Endothelial cell of umbilical vein (primary cell): ENCODE results near the gene GALNT4. TPM values are rescaled to one million over a fixed set of nuclear protein-coding genes. Genes with fewer than 3 reads are reported as not detected.

ENCODE experiments used
- BruUV-seq: library from RNA; stranded (reverse); fragments of 400-500 nt; replicated peaks from 2 replicates; lab custom pipeline; 2021; lab: Mats Ljungman, UMichigan
- CTCF ChIA-PET: fragments of 300-600, 350-600 bp; sonication (Branson Sonifier 250); formaldehyde crosslinking; loops from one replicate; lab custom pipeline; 2021; ENCODE audit warnings: antibody characterized with exemption, inconsistent platforms; lab: Charles Lee
- POLR2A ChIA-PET: fragments of 300-600, 350-600 bp; sonication (Branson Sonifier 250); formaldehyde crosslinking; loops from one replicate; lab custom pipeline; 2021; ENCODE audit warnings: antibody characterized with exemption, inconsistent platforms; lab: Charles Lee
- DNase-seq: peaks from one replicate; pipeline ENCODE4 v3.0.0-alpha.2; 2011; ENCODE audit warnings: low read depth, low spot score
- FAIRE-seq: peaks from 2 replicates; lab custom pipeline; 2011; peaks lifted over from hg19 to GRCh38; lab: Jason Lieb, UNC
- H2AFZ ChIP-seq: 2 replicates; pipeline ENCODE4 v1.6.0; 2012; ENCODE audit warnings: low read depth, low read length, control low read depth, inconsistent platforms
- H3K27ac ChIP-seq: 2 replicates; pipeline ENCODE4 v1.5.1; 2011; ENCODE audit warnings: low read depth, mild to moderate bottlenecking, control low read depth, low read length, moderate library complexity; ENCODE audit not compliant: insufficient read depth
- H3K27me3 ChIP-seq, 2 experiments: 2 replicates each; pipeline versions ENCODE4 v1.6.0 to v1.6.1; 2011; ENCODE audit warnings: low read length in 2 of 2, mixed read lengths in 1 of 2; ENCODE audit not compliant: control insufficient read depth in 2 of 2, insufficient read depth in 2 of 2
- H3K36me3 ChIP-seq, 2 experiments: 2 replicates in 1 of 2; 3 replicates in 1 of 2; pipeline ENCODE4 v1.5.1; 2011; ENCODE audit warnings: low read length in 2 of 2, mild to moderate bottlenecking in 1 of 2, moderate library complexity in 1 of 2; ENCODE audit not compliant: control insufficient read depth in 2 of 2, insufficient read depth in 2 of 2; ENCODE audit errors: extremely low read depth in 1 of 2
- H3K4me1 ChIP-seq: 3 replicates; pipeline ENCODE4 v1.5.1; 2011; ENCODE audit warnings: mild to moderate bottlenecking, low read length; ENCODE audit not compliant: control insufficient read depth, insufficient read depth; ENCODE audit errors: extremely low read depth
- H3K4me2 ChIP-seq: 2 replicates; pipeline ENCODE4 v1.6.1; 2011; ENCODE audit warnings: low read length, control low read depth, mixed read lengths; ENCODE audit not compliant: insufficient read depth
- H3K4me3 ChIP-seq, 3 experiments: fragments of 200-600 bp in 1 of 3; sonication (generic), shearing (Covaris generic) in 1 of 3; replicated peaks in 1 of 3; 2 replicates each; pipeline ENCODE4 v1.5.1; 2011 to 2016; ENCODE audit warnings: control low read depth in 3 of 3, low read length in 3 of 3, mild to moderate bottlenecking in 2 of 3, inconsistent platforms in 1 of 3, low read depth in 1 of 3, moderate library complexity in 1 of 3; ENCODE audit not compliant: insufficient read depth in 1 of 3
- H3K79me2 ChIP-seq: 2 replicates; pipeline ENCODE4 v1.6.0; 2012; ENCODE audit warnings: low read length, inconsistent platforms; ENCODE audit not compliant: control insufficient read depth, insufficient read depth
- H3K9ac ChIP-seq: replicated peaks from 2 replicates; pipeline ENCODE3; 2011; ENCODE audit warnings: low read length, control low read depth; ENCODE audit not compliant: insufficient read depth; ENCODE audit errors: extremely low read depth
- H3K9me1 ChIP-seq: replicated peaks from 3 replicates; pipeline ENCODE4 v1.6.0; 2011; ENCODE audit warnings: mild to moderate bottlenecking, low read length; ENCODE audit not compliant: control insufficient read depth, insufficient read depth; ENCODE audit errors: extremely low read depth
- H3K9me3 ChIP-seq: replicated peaks from 2 replicates; pipeline ENCODE4 v1.5.1; 2012; ENCODE audit warnings: low read length, inconsistent platforms; ENCODE audit not compliant: control insufficient read depth, insufficient read depth
- H4K20me1 ChIP-seq: replicated peaks from 2 replicates; pipeline ENCODE3; 2011; ENCODE audit warnings: mild to moderate bottlenecking, low read length; ENCODE audit not compliant: control insufficient read depth, insufficient read depth; ENCODE audit errors: extremely low read depth
- CTCF ChIP-seq, 2 donors: IDR thresholded peaks; 1 replicate in 1 of 2; 2 replicates in 1 of 2; pipeline ENCODE4 v1.5.1; 2011; ENCODE audit warnings: low read length in 2 of 2, mild to moderate bottlenecking in 2 of 2, moderate library complexity in 2 of 2, control low read depth in 1 of 2, inconsistent platforms in 1 of 2, low read depth in 1 of 2; ENCODE audit not compliant: insufficient read depth in 1 of 2; ENCODE audit errors: extremely low read depth in 1 of 2
- EZH2 ChIP-seq: IDR thresholded peaks from 2 replicates; pipeline ENCODE4 v1.6.1; 2012; ENCODE audit warnings: borderline replicate concordance, low read depth, mild to moderate bottlenecking, moderate library complexity, low read length, inconsistent platforms; ENCODE audit not compliant: severe bottlenecking
- FOS ChIP-seq: IDR thresholded peaks from 2 replicates; pipeline ENCODE4 v1.6.1; 2011; ENCODE audit warnings: mild to moderate bottlenecking, low read length, moderate library complexity, borderline replicate concordance; ENCODE audit not compliant: insufficient read depth
- GATA2 ChIP-seq: IDR thresholded peaks from 2 replicates; pipeline ENCODE4 v1.7.0; 2011; ENCODE audit warnings: low read depth, mild to moderate bottlenecking, moderate library complexity, mixed read lengths, low read length; ENCODE audit not compliant: insufficient read length, insufficient read depth
- JUN ChIP-seq: IDR thresholded peaks from 2 replicates; pipeline ENCODE4 v1.6.1; 2011; ENCODE audit warnings: borderline replicate concordance, low read depth; ENCODE audit not compliant: insufficient read length, insufficient read depth
- MYC ChIP-seq: IDR thresholded peaks from one replicate; pipeline ENCODE4 v1.6.1; 2011; ENCODE audit warnings: mild to moderate bottlenecking, low read depth, low read length
- POLR2A ChIP-seq: IDR thresholded peaks from 2 replicates; pipeline ENCODE4 v1.6.1; 2012; ENCODE audit warnings: low read depth, mild to moderate bottlenecking, control low read depth, low read length
- POLR2AphosphoS5 ChIP-seq: IDR thresholded peaks from 2 replicates; pipeline ENCODE4 v1.6.1; 2012; ENCODE audit warnings: low read depth, mild to moderate bottlenecking, control low read depth, low read length, moderate library complexity; ENCODE audit not compliant: insufficient read depth
- dilution Hi-C: fragments of 300-500 bp; cut with MboI; formaldehyde crosslinking; loops from one replicate; pipeline ENCODE4 v1.15.0; 2019; ENCODE audit warnings: low sequenced_read_pairs; ENCODE audit not compliant: extremely low pct_ligation_motif_present
- intact Hi-C: fragments of 100-400 bp; cut with micrococcal nuclease; formaldehyde crosslinking; loops from one replicate; pipeline ENCODE4 v1.10.0; 2022
- polyA plus RNA-seq, 4 experiments: library from polyadenylated mRNA; depleted of rRNA in 3 of 4; stranded (reverse) in 3 of 4; unstranded in 1 of 4; fragments of >200 nt; gene quantifications; 2 replicates each; pipeline versions ENCODE4 v1.2.1 to v1.2.3, GENCODE V29; 2011 to 2012; ENCODE audit warnings: missing spikeins in 1 of 4
- total RNA-seq: library from RNA; stranded (reverse); gene quantifications from 2 replicates; pipeline ENCODE4 v1.2.3, GENCODE V29; 2021
- TF ChIP-seq, protein P1 (sequence below): IDR thresholded peaks from 2 replicates; pipeline ENCODE4 v1.6.1; 2011; ENCODE audit not compliant: insufficient read depth, insufficient read length

Gene GALNT4
- total and polyA plus RNA-seq, 2 donors (not counting 3 experiments of a cell fraction or from before 2014, with no cell fraction given) = 2.0 to 9.8 TPM

DNA sequence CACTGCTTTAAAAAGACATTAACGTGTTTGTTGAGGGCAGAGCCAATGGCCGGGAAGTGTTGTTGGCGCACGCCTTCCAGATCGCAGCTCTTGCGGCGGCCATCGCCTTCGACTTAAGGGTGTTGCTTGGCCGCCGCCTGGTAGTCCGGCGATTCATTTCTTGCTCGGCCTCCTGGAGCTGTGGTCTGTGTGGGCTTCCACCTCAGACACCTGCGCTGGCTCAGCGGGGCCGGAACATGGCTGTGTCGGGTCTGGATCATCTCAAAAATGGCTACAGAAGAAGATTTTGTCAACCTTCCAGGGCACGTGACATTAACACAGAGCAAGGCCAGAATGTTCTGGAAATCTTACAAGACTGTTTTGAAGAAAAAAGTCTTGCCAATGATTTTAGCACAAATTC is 24.7 kb downstream of the GALNT4 start:
- Histone ChIP-seq H3K27me3 (no peaks in the 10 kb centered on the region), H3K9ac (no peak overlapping the region), H3K27ac (no peak overlapping the region), H3K4me2 (no peak overlapping the region), H2AFZ (no peak overlapping the region), H4K20me1 (no peaks in the 10 kb centered on the region), H3K9me1 (no peaks in the 10 kb centered on the region), H3K79me2 (no peaks in the 10 kb centered on the region), H3K4me3 (no peak overlapping the region), H3K9me3 (no peaks in the 10 kb centered on the region), H3K36me3 (no peaks in the 10 kb centered on the region), H3K4me1 (no peaks in the 10 kb centered on the region)
- no peak for FAIRE-seq
- intact Hi-C loops = no loop called here
- ChIA-PET POLR2A (no interaction called here), CTCF (no interaction called here)
- no TSS peak for BruUV-seq
- DNase-seq = no peak
- dilution Hi-C loops = no loop called here
- TF ChIP-seq CTCF (IDR thresholded peaks at IDR 0.05; ENCODE audit: extremely low read depth in 1 of 2, insufficient read depth in 1 of 2, low read depth in 1 of 2, low read length in 2 of 2) (no peak), POLR2A (no peak), POLR2AphosphoS5 (no peak), JUN (no peak), MYC (no peak), EZH2 (no peak), GATA2 (no peak), FOS (no peak)
- TF ChIP-seq, protein P1, sequence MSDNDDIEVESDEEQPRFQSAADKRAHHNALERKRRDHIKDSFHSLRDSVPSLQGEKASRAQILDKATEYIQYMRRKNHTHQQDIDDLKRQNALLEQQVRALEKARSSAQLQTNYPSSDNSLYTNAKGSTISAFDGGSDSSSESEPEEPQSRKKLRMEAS = no peak
